Measurements from ENCODE around the gene EVA1A.
"Not testable (repeated sequence)": the region's sequence is repeated elsewhere in the genome, so short reads cannot be mapped to it uniquely, and the experiment has no call there.

The EVA1A gene

GRCh38 chr2:75494137-75494769 is 66.5 kb downstream of the EVA1A start:
- H3K27me3 ChIP-seq (ENCODE audit: control insufficient read depth, insufficient read depth, low read length): no peaks in the 10 kb centered on the region
- H3K4me3 ChIP-seq (ENCODE audit: low read depth, low read length): no peak overlapping the region
- no peaks in the 10 kb centered on the region for H3K9me3 ChIP-seq (ENCODE audit: control insufficient read depth, insufficient read depth, low read depth, low read length)
- H3K4me1 ChIP-seq (ENCODE audit: control insufficient read depth, insufficient read depth, low read length): peaks cover 2% of the 10 kb centered on the region; the same call in 1 of the 2 replicates
- H3K36me3 ChIP-seq (ENCODE audit: control insufficient read depth, insufficient read depth, low read length): no peaks in the 10 kb centered on the region
- H3K27ac ChIP-seq (ENCODE audit: low read depth, low read length): no peak overlapping the region
- no peak overlapping the region for H3K9ac ChIP-seq (ENCODE audit: low read length)

- H3K4me3 ChIP-seq (ENCODE audit: low read depth, low read length): no peak overlapping the region
- H3K27ac ChIP-seq (ENCODE audit: low read depth, low read length): no peak overlapping the region
- no peaks in the 10 kb centered on the region for H3K36me3 ChIP-seq (ENCODE audit: control insufficient read depth, insufficient read depth, low read length)
- H3K4me1 ChIP-seq (ENCODE audit: control insufficient read depth, insufficient read depth, low read length): peaks cover 2% of the 10 kb centered on the region; the same call in 1 of the 2 replicates
- H3K9me3 ChIP-seq (ENCODE audit: control insufficient read depth, insufficient read depth, low read depth, low read length): no peaks in the 10 kb centered on the region
- no peak overlapping the region for H3K9ac ChIP-seq (ENCODE audit: low read length)
- no peaks in the 10 kb centered on the region for H3K27me3 ChIP-seq (ENCODE audit: control insufficient read depth, insufficient read depth, low read length)
These were observed 67.5 kb downstream of the EVA1A start for GRCh38 chr2:75493230-75493629.

GRCh38 chr2:75491129-75491753 is 69.5 kb downstream of the EVA1A start:
- H3K36me3 ChIP-seq (ENCODE audit: control insufficient read depth, insufficient read depth, low read length): no peaks in the 10 kb centered on the region
- H3K27me3 ChIP-seq (ENCODE audit: control insufficient read depth, insufficient read depth, low read length): no peaks in the 10 kb centered on the region
- H3K4me3 ChIP-seq (ENCODE audit: low read depth, low read length): no peak overlapping the region
- peaks cover 3% of the 10 kb centered on the region; the same call in 1 of the 2 replicates for H3K9me3 ChIP-seq (ENCODE audit: control insufficient read depth, insufficient read depth, low read depth, low read length)
- no peak overlapping the region for H3K27ac ChIP-seq (ENCODE audit: low read depth, low read length)
- no peak overlapping the region for H3K9ac ChIP-seq (ENCODE audit: low read length)
- peaks cover 2% of the 10 kb centered on the region; the same call in 1 of the 2 replicates for H3K4me1 ChIP-seq (ENCODE audit: control insufficient read depth, insufficient read depth, low read length)

GRCh38 chr2:75489721-75490120 is 71.0 kb downstream of the EVA1A start:
- H3K36me3 ChIP-seq (ENCODE audit: control insufficient read depth, insufficient read depth, low read length): no peaks in the 10 kb centered on the region
- peaks cover 5% of the 10 kb centered on the region; the same call in 1 of the 2 replicates for H3K9me3 ChIP-seq (ENCODE audit: control insufficient read depth, insufficient read depth, low read depth, low read length)
- no peak overlapping the region for H3K27ac ChIP-seq (ENCODE audit: low read depth, low read length)
- no peaks in the 10 kb centered on the region for H3K4me1 ChIP-seq (ENCODE audit: control insufficient read depth, insufficient read depth, low read length)
- H3K4me3 ChIP-seq (ENCODE audit: low read depth, low read length): no peak overlapping the region
- no peak overlapping the region for H3K9ac ChIP-seq (ENCODE audit: low read length)
- H3K27me3 ChIP-seq (ENCODE audit: control insufficient read depth, insufficient read depth, low read length): no peaks in the 10 kb centered on the region

- H3K9me3 ChIP-seq (ENCODE audit: control insufficient read depth, insufficient read depth, low read depth, low read length): peaks cover 5% of the 10 kb centered on the region; the same call in 1 of the 2 replicates
- no peaks in the 10 kb centered on the region for H3K4me1 ChIP-seq (ENCODE audit: control insufficient read depth, insufficient read depth, low read length)
- no peak overlapping the region for H3K4me3 ChIP-seq (ENCODE audit: low read depth, low read length)
- H3K27me3 ChIP-seq (ENCODE audit: control insufficient read depth, insufficient read depth, low read length): no peaks in the 10 kb centered on the region
- H3K9ac ChIP-seq (ENCODE audit: low read length): no peak overlapping the region
- H3K27ac ChIP-seq (ENCODE audit: low read depth, low read length): no peak overlapping the region
- H3K36me3 ChIP-seq (ENCODE audit: control insufficient read depth, insufficient read depth, low read length): no peaks in the 10 kb centered on the region
These were observed 72.6 kb downstream of the EVA1A start for GRCh38 chr2:75488157-75488556.

- H3K9ac ChIP-seq (ENCODE audit: low read length); H3K4me3 ChIP-seq (ENCODE audit: low read depth, low read length); H3K36me3 ChIP-seq (ENCODE audit: control insufficient read depth, insufficient read depth, low read length); H3K9me3 ChIP-seq (ENCODE audit: control insufficient read depth, insufficient read depth, low read depth, low read length); H3K27me3 ChIP-seq (ENCODE audit: control insufficient read depth, insufficient read depth, low read length); H3K4me1 ChIP-seq (ENCODE audit: control insufficient read depth, insufficient read depth, low read length); H3K27ac ChIP-seq (ENCODE audit: low read depth, low read length): not testable (repeated sequence)
These were observed 74.0 kb downstream of the EVA1A start for GRCh38 chr2:75486735-75487134.

GRCh38 chr2:75484840-75485239 is 75.9 kb downstream of the EVA1A start:
- no peaks in the 10 kb centered on the region for H3K4me1 ChIP-seq (ENCODE audit: control insufficient read depth, insufficient read depth, low read length)
- H3K9ac ChIP-seq (ENCODE audit: low read length): no peak overlapping the region
- H3K27me3 ChIP-seq (ENCODE audit: control insufficient read depth, insufficient read depth, low read length): no peaks in the 10 kb centered on the region
- peaks cover 5% of the 10 kb centered on the region; the same call in 1 of the 2 replicates for H3K9me3 ChIP-seq (ENCODE audit: control insufficient read depth, insufficient read depth, low read depth, low read length)
- H3K4me3 ChIP-seq (ENCODE audit: low read depth, low read length): no peak overlapping the region
- no peak overlapping the region for H3K27ac ChIP-seq (ENCODE audit: low read depth, low read length)
- H3K36me3 ChIP-seq (ENCODE audit: control insufficient read depth, insufficient read depth, low read length): no peaks in the 10 kb centered on the region

- no peaks in the 10 kb centered on the region for H3K27me3 ChIP-seq (ENCODE audit: control insufficient read depth, insufficient read depth, low read length)
- H3K27ac ChIP-seq (ENCODE audit: low read depth, low read length): no peak overlapping the region
- H3K4me3 ChIP-seq (ENCODE audit: low read depth, low read length): no peak overlapping the region
- H3K4me1 ChIP-seq (ENCODE audit: control insufficient read depth, insufficient read depth, low read length): no peaks in the 10 kb centered on the region
- peaks cover 5% of the 10 kb centered on the region; the same call in 1 of the 2 replicates for H3K9me3 ChIP-seq (ENCODE audit: control insufficient read depth, insufficient read depth, low read depth, low read length)
- no peak overlapping the region for H3K9ac ChIP-seq (ENCODE audit: low read length)
- H3K36me3 ChIP-seq (ENCODE audit: control insufficient read depth, insufficient read depth, low read length): no peaks in the 10 kb centered on the region
These were observed 76.9 kb downstream of the EVA1A start for GRCh38 chr2:75483878-75484277.

- no peak overlapping the region for H3K4me3 ChIP-seq (ENCODE audit: low read depth, low read length)
- H3K36me3 ChIP-seq (ENCODE audit: control insufficient read depth, insufficient read depth, low read length): no peaks in the 10 kb centered on the region
- no peak overlapping the region for H3K9ac ChIP-seq (ENCODE audit: low read length)
- no peaks in the 10 kb centered on the region for H3K27me3 ChIP-seq (ENCODE audit: control insufficient read depth, insufficient read depth, low read length)
- peaks cover 12% of the 10 kb centered on the region for H3K9me3 ChIP-seq (ENCODE audit: control insufficient read depth, insufficient read depth, low read depth, low read length)
- no peak overlapping the region for H3K27ac ChIP-seq (ENCODE audit: low read depth, low read length)
- no peaks in the 10 kb centered on the region for H3K4me1 ChIP-seq (ENCODE audit: control insufficient read depth, insufficient read depth, low read length)
These were observed 78.3 kb downstream of the EVA1A start for GRCh38 chr2:75482398-75482797.

- Histone ChIP-seq H3K27me3 (ENCODE audit: control insufficient read depth, insufficient read depth, low read length) (no peaks in the 10 kb centered on the region), H3K9me3 (ENCODE audit: control insufficient read depth, insufficient read depth, low read depth, low read length) (peaks cover 11% of the 10 kb centered on the region; the same call in 1 of the 2 replicates), H3K36me3 (ENCODE audit: control insufficient read depth, insufficient read depth, low read length) (no peaks in the 10 kb centered on the region), H3K9ac (ENCODE audit: low read length) (no peak overlapping the region), H3K27ac (ENCODE audit: low read depth, low read length) (no peak overlapping the region), H3K4me3 (ENCODE audit: low read depth, low read length) (no peak overlapping the region), H3K4me1 (ENCODE audit: control insufficient read depth, insufficient read depth, low read length) (peaks cover 4% of the 10 kb centered on the region; the same call in 1 of the 2 replicates)
These were observed 79.5 kb downstream of the EVA1A start for GRCh38 chr2:75480971-75481836.

GRCh38 chr2:75477696-75478095 is 83.0 kb downstream of the EVA1A start:
- H3K9ac ChIP-seq (ENCODE audit: low read length); H3K27me3 ChIP-seq (ENCODE audit: control insufficient read depth, insufficient read depth, low read length); H3K36me3 ChIP-seq (ENCODE audit: control insufficient read depth, insufficient read depth, low read length); H3K4me3 ChIP-seq (ENCODE audit: low read depth, low read length); H3K9me3 ChIP-seq (ENCODE audit: control insufficient read depth, insufficient read depth, low read depth, low read length); H3K27ac ChIP-seq (ENCODE audit: low read depth, low read length): not testable (repeated sequence)
- H3K4me1 ChIP-seq (ENCODE audit: control insufficient read depth, insufficient read depth, low read length): peaks cover 11% of the 10 kb centered on the region

Measured in HUES6 (cell line).